Suppressor macrophage treated with lipopolysaccharide for 4 hours (primary cell): Measurements from ENCODE around the gene RNU6-9.

Experiments used
- DNase-seq: peaks from one replicate; pipeline ENCODE4 v3.0.0-alpha.2; 2020

The RNU6-9 gene

DNA sequence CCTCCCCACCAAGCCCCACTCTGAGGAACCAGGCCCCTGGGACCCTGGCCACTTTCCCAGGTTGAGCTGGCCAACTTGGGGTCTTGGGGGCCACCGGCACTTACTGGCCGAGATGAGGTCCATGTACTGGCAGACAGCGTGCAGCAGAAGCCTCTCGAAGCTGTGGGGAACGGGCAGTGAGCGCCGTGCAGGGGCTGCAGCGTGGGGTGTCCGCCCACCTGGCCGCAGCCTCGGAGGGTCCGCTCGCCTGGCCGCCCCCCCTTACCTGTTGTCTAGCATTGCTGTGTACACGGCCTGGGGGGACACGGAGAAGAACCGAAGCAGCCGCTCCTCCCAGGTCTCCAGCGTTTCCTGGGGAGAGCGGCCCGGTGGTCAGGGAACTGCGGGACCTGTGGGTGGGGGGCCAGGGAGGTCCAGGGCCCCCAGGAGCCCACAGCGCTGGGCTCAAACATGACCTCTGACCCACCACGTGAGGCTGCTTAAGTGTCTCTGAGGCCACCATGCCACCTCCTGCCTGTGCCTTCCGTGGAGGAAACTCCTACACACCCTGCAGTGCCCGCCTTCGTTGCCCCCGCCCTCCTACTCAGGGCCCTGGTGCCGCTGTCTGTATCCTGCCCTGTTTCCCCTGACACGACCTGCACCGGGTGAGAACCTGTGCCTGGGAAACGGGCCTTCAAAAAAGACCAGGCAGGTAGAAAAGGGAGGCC lies 6.2 kb downstream of the RNU6-9 start:
- no peak for DNase-seq

DNA sequence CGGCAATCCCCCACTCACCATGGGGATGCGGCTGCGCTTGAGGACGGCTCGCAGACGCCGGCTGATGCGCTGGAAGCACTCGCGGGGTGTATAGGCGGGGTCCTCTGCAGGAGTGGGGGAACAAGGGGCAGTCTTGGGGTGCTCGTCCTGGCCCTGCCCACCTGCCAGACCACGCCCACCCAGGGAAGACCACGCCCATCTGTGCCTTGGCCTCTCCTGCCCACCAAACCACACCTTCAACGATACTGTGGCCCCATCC lies 6.7 kb downstream of the RNU6-9 start:
- DNase-seq = no peak

DNA sequence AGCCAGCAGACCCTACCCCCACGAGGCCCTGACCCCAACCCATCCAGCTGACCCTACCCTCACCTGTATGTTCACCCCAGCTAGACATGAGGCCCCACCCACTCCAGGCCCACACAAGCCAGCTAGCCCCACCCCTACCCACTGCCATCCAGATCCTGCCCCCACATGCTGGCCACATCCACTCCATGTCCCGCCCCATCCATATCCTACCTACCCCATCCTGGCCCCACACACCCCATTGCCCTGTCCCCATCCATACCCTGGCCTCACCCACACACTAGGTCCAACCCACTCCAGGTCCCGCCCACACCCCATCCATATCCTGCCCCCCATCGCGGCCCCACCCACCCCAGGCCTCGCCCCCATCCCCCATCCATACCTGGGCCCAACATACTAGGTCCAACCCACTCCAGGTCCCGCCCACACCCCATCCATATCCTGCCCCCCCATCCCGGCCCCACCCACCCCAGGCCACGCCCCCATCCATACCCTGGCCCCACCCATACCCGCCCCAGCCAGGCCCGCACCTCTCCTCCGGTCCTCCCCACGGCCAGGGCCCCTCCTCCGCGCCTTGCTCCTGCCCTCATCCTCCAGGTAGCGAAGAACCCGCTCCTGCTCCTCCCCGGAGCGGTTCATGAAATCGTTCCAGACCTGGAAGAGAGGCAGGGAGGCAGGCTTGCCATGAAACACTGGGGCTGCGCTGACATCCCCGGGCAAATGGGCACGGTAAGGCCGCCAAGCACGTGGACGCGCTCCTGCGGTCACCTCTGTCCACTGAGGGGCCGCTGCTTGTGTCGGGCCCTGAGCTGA lies 7.2 kb downstream of the RNU6-9 start:
- no peak for DNase-seq

DNA sequence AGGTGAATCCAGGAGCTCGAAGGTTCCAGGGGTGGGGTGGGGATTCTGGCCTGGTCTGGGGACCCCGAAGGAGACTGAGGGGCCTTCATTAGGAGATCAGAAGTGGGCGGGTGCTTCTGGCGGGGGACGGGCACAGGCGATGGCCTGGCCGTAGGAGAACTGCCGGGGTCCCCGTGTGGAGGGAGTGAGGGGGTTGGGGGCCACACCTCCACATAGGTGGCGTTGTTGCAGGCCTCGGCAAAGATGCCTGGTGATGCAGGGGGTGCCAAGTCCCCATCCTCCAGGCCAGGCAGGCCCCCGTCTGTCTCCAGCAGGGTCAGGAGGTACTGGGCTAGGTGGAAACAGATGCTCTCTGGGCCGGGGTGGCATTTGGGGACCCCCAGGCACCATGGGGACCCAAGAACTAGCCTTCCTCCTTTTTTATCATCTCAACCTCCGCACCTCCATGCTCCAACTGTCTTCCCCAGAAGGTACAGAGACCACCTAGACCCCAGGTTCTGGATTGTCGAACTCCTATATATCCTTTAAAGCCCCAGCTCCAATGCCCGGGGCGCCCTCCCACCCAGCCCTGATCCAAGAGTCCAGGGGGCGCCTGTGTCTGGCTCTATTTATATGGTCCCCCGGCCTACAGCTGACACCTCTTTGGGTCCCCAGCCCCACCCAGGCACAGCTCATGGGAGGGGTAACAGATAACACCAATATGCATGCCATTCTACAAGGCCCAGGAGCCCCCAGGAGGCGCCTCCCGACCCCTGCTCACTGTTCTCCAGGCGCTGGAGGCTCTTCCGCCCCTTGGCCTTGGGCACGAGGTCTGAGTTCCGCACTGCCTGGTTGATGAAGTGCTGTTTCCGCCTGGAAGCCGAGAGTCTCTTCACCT lies 8.2 kb downstream of the RNU6-9 start:
- no peak for DNase-seq

DNA sequence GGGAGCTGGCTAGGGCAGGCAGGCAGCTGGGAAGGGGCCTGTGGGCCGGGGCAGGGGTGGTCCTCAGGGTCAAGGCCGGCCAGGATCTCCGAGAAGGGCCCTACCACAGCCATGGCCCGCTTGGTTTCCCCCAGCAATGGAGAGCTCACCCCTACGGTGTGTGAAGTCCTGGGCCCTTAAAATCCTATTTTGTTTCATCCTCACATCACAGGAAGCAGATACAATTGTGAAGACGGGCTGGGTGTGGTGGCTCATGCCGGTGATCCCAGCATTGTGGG lies 8.7 kb downstream of the RNU6-9 start:
- no peak for DNase-seq

DNA sequence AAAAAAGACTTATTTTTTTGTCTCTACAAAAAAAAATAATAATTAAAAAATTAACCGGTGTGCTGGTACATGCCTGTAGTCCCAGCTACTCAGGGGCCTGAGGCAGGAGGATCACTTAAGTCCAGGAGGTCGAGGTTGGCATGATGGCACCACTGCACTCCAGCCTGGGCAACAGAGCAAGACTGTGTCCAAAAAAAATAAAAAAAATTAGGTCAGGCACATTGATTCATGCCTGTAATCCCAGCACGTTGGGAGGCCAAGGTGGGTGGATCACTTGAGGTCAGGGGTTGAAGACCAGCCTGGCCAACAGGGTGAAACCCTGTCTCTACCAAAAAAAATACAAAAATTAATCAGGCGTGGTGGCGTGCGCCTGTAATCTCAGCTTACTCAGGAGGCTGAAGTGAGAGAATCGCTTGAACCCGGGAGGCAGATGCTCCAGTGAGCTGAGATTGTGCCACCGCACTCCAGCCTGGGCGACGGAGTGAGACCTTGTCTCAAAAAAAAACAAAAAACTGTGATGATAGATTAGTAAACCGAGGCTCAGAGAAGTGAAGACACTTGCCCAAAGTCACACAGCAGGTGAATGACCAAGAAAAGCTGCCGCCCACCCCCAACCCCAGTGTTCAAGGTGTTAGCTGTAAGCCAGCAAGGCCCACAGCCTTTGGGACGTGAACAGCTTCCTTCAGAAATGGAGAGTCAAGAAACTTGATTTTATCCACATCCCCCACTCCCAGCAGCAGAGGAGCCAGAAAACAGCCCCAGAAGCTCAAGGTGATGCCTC lies 9.4 kb downstream of the RNU6-9 start:
- no peak for DNase-seq

DNA sequence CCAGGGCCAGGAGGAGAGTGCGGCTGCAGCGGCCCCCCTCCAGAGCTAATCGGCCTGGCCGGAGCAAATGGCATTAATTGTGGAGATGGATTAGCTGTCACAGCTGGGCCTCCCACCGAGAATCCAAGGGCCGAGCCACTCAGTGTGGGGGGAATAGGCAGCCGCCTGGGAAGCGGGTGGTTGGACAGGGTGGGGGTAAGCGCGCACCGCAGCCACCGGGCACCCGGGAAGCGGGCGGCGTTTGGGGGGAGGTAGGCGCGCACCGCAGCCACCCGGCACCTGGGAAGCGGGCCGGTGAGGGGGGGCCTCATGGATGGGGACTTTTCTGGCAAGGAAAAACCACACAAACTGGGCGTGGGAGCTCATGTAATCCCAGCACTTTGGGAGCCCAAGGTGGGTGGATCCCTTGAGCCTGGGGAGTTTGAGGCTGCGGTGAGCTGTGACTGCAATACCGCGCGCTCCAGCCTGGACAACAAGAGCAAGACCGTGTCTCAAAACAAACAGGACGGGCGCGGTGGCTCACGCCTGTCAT lies 10.0 kb downstream of the RNU6-9 start:
- no peak for DNase-seq

DNA sequence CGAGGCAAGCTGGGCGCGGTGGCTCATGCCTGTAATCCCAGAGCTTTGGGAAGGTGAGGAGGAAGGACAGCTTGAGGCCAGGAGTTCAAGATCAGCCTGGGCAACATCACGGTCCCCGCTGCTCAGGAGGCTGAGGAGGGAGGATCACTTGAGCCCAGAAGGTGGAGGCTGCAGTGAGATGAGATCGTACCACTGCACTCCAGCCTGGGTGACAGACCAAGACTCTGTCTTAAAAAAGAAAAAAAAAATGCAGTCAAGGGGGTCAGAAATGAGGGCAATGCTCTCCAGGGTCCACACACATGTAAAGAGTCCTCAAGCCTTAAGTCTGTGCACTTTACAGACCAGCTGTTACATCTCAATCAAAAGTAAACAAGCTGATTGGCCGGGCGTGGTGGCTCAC lies 11.3 kb downstream of the RNU6-9 start:
- no peak for DNase-seq

DNA sequence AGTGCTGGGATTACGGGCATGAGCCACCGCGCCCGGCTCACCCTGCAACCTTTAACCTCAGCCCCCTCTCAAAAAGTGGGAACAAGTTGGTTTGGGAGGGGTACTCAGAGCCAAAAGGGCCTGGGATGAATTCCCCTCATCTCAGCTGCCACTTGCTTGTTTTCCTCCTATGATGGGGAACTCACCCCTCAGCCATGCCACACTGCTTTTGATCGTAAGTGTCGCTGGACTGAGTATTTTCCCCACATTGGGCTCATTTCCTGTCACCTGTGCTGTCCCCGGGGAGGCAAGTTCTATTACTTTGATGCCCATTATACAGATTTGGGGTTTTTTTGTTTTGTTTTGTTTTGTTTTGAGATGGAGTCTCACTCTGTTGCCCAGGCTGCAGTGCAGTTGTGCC lies 13.2 kb downstream of the RNU6-9 start:
- DNase-seq = no peak

DNA sequence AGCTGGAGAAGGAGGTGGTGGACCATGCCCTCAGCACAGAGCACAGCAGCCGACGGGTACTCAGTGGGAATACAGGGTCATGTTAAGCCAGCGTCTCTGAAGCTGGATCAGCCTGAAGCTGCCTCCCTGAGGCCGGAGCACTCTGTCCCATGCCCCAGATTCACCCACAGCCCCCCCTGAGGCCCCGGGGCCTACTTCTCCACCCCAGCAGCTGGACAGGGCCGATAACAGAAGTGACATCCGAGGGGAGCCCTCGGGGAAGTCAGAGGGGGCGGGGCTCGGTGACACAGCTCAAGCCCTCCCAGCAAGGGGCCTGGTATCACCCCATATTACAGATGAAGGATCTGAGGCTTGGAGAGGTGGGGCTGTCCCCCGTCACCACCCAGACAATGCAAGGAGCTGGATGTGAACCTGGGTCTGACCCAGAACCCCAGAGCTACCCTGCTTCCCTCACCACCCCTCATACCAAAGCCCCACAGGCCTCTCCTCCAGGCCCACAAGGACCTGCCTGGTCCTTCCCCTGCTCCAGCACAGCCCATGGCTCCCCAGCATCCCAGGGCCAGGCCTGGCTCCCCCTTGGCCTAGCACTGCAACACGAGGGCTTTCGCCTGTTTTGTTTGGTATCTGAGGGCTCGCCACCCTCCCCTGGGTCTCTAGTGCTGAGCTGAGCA lies 14.0 kb downstream of the RNU6-9 start:
- DNase-seq = peak; percentile 52

DNA sequence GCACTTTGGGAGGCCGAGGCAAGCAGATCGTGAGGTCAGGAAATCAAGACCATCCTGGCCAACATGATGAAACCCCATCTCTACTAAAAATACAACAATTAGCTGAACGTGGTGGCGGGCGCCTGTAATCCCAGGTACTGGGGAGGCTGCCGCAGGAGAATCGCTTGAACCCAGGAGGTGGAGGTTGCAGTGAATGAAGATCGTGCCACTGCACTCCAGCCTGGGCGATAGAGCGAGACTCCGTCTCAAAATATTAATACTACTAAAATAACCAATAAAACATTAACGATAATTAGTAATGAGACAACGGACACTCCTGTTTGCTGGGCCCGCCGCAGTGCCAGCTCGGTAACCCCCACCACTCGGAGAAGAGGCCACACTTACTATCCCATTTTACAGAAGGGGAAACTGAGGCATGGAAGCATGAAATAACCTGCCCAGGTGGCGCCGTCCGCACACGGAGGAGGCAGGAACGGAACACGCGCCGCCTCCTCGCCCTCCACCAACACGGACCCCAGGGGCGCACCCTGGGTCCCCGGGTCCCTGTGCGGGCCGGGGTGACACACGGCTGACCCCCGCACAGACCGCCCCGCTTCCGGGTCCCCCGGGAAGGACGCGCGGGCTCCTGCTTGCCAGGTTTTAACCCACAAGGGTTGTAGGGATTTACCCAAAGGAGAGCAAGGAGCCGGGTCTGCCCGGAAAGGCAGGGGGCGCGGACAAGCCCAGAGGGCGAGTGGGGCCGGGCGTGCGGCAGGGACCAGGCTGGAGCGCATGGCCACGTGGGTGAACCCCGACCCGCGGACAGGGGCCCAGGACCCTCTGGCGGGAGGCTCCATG lies 18.1 kb downstream of the RNU6-9 start:
- DNase-seq = no peak

DNA sequence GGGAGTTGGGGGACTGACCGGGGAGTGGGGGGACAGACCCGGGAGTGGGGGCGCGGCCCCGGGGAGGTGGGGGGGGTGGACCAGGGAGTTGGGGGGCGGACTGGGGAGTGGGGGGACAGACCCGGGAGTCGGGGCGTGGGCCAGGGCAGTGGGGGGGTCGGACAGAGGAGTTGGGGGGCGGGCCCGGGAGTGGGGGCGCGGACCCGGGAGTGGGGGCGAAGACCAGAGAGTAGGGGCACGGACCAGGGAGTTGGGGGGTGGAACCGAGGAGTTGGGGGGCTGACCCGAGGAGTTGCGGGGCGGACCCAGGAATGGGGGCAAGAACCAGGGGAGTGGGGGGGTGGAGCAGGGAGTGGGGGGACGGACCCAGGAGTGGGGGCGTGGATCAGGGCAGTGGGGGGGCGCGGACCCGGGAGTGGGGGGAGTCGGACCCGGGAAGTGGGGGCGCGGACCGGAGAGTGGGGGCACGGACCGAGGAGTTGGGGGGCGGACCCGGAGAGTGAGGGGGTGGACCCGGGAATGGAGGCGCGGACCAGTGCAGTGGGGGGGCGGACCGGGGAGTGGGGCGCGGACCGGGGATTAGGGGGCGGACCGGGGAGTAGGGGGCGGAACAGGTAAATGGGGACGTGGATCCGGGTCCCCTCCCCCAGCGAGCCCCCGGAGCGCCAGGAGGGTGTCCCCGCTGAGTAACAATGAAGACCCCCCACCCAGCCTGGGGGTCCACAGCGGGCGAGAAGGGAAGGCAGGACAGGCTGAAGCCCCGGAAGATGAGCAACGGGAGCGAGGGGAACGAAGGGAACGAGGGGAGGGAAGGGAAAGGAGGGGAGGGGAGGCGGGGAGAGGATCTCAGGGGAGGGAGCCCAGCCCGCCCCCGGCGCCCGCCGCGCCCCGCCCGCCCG lies 19.1 kb downstream of the RNU6-9 start:
- peak; percentile 34 for DNase-seq

DNA sequence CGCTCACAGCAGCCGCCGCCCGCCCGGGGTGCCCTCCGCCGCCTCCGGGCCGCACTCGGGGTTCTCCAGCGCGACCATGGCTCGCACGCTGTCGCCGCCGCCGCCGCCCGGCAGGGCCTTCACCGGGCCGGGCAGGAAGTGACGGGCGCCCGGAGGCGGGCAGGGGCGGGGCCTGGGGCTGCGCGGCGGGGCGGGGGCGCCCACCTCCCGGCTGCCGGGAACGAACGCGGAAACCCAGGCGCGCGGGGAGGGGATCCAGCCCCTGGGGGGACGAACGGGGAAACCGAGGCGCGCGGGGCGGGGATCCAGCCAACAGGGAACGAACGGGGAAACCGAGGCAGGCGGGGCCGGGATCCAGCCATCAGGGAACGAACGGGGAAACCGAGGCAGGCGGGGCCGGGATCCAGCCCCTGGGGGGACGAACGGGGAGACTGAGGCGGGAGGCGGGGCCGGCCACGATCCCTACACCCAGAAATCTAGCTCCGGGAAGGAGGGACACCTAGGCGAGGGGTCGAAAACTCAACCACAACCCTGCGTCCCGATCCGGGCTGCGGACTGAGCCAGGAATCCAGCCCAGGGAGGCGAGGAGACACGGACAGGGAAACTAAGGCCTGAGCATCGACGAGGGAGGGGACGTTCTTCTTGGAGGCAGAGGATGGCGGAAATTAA lies 19.9 kb downstream of the RNU6-9 start, which contains the start of gene R3HDM4:
TSS of gene R3HDM4 (minus strand) at position 140 of the 669 bp plus-strand sequence. CDS start at position 78, 62 bp downstream.
- DNase-seq = peak; percentile 86

DNA sequence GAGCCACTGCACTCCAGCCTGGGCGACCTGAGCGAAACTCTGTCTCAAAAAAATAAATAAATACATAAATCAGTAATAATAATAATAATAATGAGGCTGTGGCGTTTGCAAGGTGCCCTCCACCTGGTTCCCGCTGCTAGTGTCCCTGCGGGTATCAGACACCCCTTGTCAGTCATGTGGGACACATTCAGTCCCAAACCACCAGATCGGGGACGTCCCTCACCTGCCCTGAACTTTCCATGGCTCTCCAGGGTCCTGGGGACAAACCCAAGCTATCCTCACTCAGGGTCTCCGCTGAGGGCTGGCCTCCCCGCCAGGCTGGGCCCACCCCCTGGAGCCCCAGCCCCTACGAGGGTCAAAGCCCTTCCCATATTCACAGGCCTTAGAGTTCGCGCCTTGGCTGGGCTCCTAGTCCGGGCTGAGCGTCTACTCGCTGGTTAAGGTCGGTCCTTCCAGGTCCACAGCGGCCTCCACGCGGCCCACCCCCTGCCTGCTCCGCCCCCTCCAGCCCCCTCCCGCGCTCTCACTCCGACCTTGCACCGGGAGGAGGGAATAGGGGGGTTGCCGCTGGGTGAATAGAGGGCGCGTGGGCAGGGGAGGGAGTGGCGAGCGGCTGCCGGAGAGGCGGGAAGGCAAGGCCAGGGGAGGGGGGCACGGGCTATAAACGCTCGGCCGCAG lies 23.5 kb downstream of the RNU6-9 start:
- no peak for DNase-seq

DNA sequence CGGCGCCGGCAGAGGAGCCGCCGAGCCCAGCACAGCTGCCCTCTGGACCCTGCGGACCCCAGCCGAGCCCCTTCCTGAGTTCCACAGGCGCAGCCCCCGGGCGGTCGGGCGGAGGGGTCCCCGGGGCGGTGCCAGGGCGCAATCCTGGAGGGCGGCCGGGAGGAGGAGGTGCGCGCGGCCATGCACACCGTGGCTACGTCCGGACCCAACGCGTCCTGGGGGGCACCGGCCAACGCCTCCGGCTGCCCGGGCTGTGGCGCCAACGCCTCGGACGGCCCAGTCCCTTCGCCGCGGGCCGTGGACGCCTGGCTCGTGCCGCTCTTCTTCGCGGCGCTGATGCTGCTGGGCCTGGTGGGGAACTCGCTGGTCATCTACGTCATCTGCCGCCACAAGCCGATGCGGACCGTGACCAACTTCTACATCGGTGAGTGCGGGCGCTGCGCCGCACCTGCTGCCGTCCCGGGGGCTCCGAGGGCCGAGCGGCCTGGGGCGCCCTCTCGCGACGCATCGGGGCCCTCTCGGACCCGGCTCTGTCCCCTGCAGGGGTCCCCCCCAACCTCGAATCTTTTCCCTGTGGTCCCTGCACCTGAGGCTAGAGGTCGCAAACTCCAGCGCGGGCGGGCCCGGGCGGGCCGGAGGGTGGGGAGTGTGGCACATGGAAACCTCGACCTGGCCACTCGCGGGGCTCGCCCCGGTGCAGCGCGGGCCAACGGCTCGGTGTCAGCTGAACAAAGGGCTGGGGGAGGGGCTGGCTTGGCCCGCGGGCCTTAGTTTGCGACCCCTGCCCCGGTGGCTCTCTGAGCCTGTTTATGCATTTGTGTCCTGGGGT lies 24.3 kb downstream of the RNU6-9 start, which contains the start of gene KISS1R:
TSS of gene KISS1R (plus strand) at position 11 of the 829 bp plus-strand sequence. CDS start at position 181, 170 bp downstream.
- peak; percentile 50 for DNase-seq

DNA sequence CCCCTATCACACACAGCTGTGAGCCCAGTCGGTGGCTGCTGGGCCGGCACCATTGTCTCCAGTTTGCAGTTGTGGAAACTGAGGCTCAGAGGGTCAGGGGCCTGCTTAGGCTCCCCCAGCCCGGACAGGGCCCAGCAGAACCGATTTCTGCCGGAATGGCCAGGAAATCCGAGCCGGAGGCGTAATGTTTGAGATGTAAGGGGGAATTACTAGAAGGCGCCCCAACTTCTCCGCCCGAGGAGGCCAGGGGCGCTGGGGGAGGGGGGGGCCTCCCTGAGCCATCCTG lies 24.8 kb downstream of the RNU6-9 start:
- DNase-seq = no peak

DNA sequence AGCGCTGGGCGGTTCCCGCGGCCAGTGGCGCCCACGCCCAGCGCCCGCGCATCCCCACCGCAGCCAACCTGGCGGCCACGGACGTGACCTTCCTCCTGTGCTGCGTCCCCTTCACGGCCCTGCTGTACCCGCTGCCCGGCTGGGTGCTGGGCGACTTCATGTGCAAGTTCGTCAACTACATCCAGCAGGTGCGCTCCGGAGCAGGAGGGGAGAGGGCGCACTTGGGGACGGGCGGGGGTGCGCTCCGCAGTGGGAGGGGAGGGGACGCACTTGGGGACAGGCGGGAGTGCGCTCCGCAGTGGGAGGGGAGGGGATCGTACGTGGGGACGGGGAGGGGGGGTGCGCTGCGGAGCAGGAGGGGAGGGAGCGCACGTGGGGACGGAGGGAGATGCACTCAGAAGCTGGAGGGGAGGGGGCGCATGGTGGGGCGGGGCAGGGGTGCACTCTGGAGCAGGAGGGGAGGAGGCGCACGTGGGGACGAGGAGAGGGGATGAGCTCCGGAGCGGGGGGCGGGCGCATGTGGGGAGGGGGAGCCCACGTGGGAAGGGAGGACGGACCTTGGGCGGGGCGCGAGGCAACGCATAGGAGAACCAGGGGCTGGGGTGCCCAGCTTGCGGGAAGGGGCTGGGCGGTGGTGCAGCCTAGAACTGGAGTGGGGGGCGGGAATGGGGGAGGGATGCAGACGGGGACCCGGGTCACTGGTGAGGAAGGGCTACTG lies 25.4 kb downstream of the RNU6-9 start:
- DNase-seq = no peak
